H1 (cell line): Measurements from ENCODE around the gene FARS2. TPM values are rescaled to one million over a fixed set of nuclear protein-coding genes. Genes with fewer than 3 reads are reported as not detected.

Experiments used
- CTCF ChIA-PET: fragments of 300-600 bp; sonication (Branson Sonifier 250); formaldehyde crosslinking; loops from one replicate; lab custom pipeline; 2021; ENCODE audit not compliant: partially characterized antibody; lab: Charles Lee
- POLR2A ChIA-PET: fragments of 300-600 bp; sonication (Branson Sonifier 250); formaldehyde crosslinking; loops from one replicate; lab custom pipeline; 2021; ENCODE audit warnings: inconsistent platforms; ENCODE audit not compliant: partially characterized antibody; lab: Charles Lee
- DNase-seq, 2 experiments: peaks; one replicate each; pipeline versions ENCODE4 v3.0.0 to v3.0.0-alpha.2; 2010 to 2022; ENCODE audit warnings: low spot score in 2 of 2, low read depth in 1 of 2, mixed read lengths in 1 of 2
- FAIRE-seq: peaks from 2 replicates; lab custom pipeline; 2011; peaks lifted over from hg19 to GRCh38; lab: Jason Lieb, UNC
- H2AFZ ChIP-seq: 2 replicates; pipeline ENCODE4 v1.8.1; 2012; ENCODE audit warnings: low read length, inconsistent platforms
- H2AK5ac ChIP-seq: 2 replicates; pipeline ENCODE4 v1.6.1; 2013; ENCODE audit warnings: low read depth, low read length
- H2BK120ac ChIP-seq: replicated peaks from 2 replicates; pipeline ENCODE3; 2013; ENCODE audit warnings: low read depth, low read length, inconsistent platforms
- H2BK12ac ChIP-seq: 2 replicates; pipeline ENCODE4 v1.6.1; 2013; ENCODE audit warnings: low read depth, low read length
- H2BK15ac ChIP-seq: 2 replicates; pipeline ENCODE4 v1.6.1; 2013; ENCODE audit warnings: low read length
- H2BK20ac ChIP-seq: 2 replicates; pipeline ENCODE4 v1.6.1; 2013; ENCODE audit warnings: low read length
- H2BK5ac ChIP-seq: 2 replicates; pipeline ENCODE4 v1.6.1; 2013; ENCODE audit warnings: low read depth, low read length
- H3K14ac ChIP-seq: 2 replicates; pipeline ENCODE4 v1.6.1; 2013; ENCODE audit warnings: inconsistent platforms; ENCODE audit not compliant: insufficient read length
- H3K18ac ChIP-seq: 2 replicates; pipeline ENCODE4 v1.6.1; 2013; ENCODE audit warnings: low read length; ENCODE audit errors: extremely low read depth
- H3K23ac ChIP-seq: 2 replicates; pipeline ENCODE4 v1.6.1; 2013; ENCODE audit warnings: inconsistent platforms; ENCODE audit not compliant: insufficient read length
- H3K23me2 ChIP-seq: 2 replicates; pipeline ENCODE4 v1.6.1; 2013; ENCODE audit warnings: low read depth, low read length
- H3K27ac ChIP-seq: 2 replicates; pipeline ENCODE4 v1.6.1; 2011; ENCODE audit warnings: low read depth, low read length, inconsistent platforms
- H3K27me3 ChIP-seq, 4 experiments: replicated peaks in 1 of 4; 1 replicate in 1 of 4; 2 replicates in 3 of 4; pipeline versions ENCODE4 v1.6.1 to v1.8.1; 2011 to 2013; ENCODE audit warnings: low read length in 3 of 4, mild to moderate bottlenecking in 3 of 4, inconsistent platforms in 2 of 4, mixed read lengths in 2 of 4, moderate library complexity in 1 of 4; ENCODE audit not compliant: control insufficient read depth in 3 of 4, insufficient read depth in 3 of 4; ENCODE audit errors: extremely low read depth in 1 of 4
- H3K36me3 ChIP-seq, 4 experiments: 2 replicates each; pipeline versions ENCODE4 v1.6.1 to v1.8.1; 2011 to 2013; ENCODE audit warnings: mild to moderate bottlenecking in 4 of 4, low read length in 3 of 4, moderate library complexity in 2 of 4, control low read depth in 1 of 4, inconsistent platforms in 1 of 4; ENCODE audit not compliant: insufficient read depth in 4 of 4, control insufficient read depth in 2 of 4
- H3K4ac ChIP-seq: replicated peaks from 2 replicates; pipeline ENCODE3; 2013; ENCODE audit warnings: low read length, low read depth, mixed read lengths, inconsistent platforms; ENCODE audit not compliant: insufficient read length
- H3K4me1 ChIP-seq, 4 experiments: replicated peaks in 1 of 4; 1 replicate in 1 of 4; 2 replicates in 3 of 4; pipeline versions ENCODE4 v1.6.1 to v1.8.1; 2011 to 2013; ENCODE audit warnings: low read length in 3 of 4, inconsistent platforms in 2 of 4, mixed read lengths in 1 of 4; ENCODE audit not compliant: insufficient read depth in 4 of 4, control insufficient read depth in 3 of 4
- H3K4me2 ChIP-seq, 2 experiments: 2 replicates each; pipeline versions ENCODE4 v1.6.1 to v1.8.1; 2011 to 2013; ENCODE audit warnings: low read depth in 2 of 2, low read length in 2 of 2, control low read depth in 1 of 2, inconsistent platforms in 1 of 2, mild to moderate bottlenecking in 1 of 2; ENCODE audit not compliant: insufficient read depth in 1 of 2
- H3K4me3 ChIP-seq, 4 experiments: fragments of 200-600, 300-600 bp in 1 of 4; sonication (generic), shearing (Covaris generic), sonication (Bioruptor Twin) in 1 of 4; 2 replicates each; pipeline versions ENCODE4 v1.5.1 to v1.8.1; 2011 to 2016; ENCODE audit warnings: low read length in 4 of 4, low read depth in 3 of 4, control low read depth in 2 of 4, inconsistent platforms in 2 of 4, mild to moderate bottlenecking in 2 of 4, mixed read lengths in 1 of 4, moderate library complexity in 1 of 4; ENCODE audit not compliant: insufficient read depth in 2 of 4; ENCODE audit errors: extremely low read depth in 1 of 4
- H3K56ac ChIP-seq: replicated peaks from 2 replicates; pipeline ENCODE3; 2013; ENCODE audit warnings: low read depth, mild to moderate bottlenecking, mixed read lengths, low read length, inconsistent platforms; ENCODE audit not compliant: insufficient read length
- H3K79me1 ChIP-seq: 2 replicates; pipeline ENCODE4 v1.6.1; 2013; ENCODE audit warnings: low read depth, low read length, control low read depth
- H3K79me2 ChIP-seq, 2 experiments: 2 replicates each; pipeline versions ENCODE4 v1.6.1 to v1.8.1; 2012 to 2013; ENCODE audit warnings: low read length in 2 of 2, mild to moderate bottlenecking in 2 of 2, inconsistent platforms in 1 of 2; ENCODE audit not compliant: insufficient read depth in 2 of 2, control insufficient read depth in 1 of 2
- H3K9ac ChIP-seq, 4 experiments: replicated peaks in 1 of 4; 1 replicate in 1 of 4; 2 replicates in 3 of 4; pipeline versions ENCODE4 v1.6.1 to v1.8.1; 2011 to 2013; ENCODE audit warnings: low read depth in 3 of 4, low read length in 3 of 4, control low read depth in 2 of 4, mild to moderate bottlenecking in 2 of 4, moderate library complexity in 2 of 4, inconsistent platforms in 1 of 4; ENCODE audit errors: extremely low read depth in 1 of 4
- H3K9me3 ChIP-seq, 2 experiments: 2 replicates each; pipeline versions ENCODE4 v1.6.1 to v1.8.1; 2012 to 2013; ENCODE audit warnings: mild to moderate bottlenecking in 2 of 2, moderate library complexity in 2 of 2, control low read depth in 1 of 2, inconsistent platforms in 1 of 2, low read depth in 1 of 2, low read length in 1 of 2, mixed read lengths in 1 of 2; ENCODE audit not compliant: insufficient read depth in 2 of 2
- H4K20me1 ChIP-seq, 2 experiments: replicated peaks in 1 of 2; 2 replicates each; pipeline versions ENCODE3 to v1.8.1; 2011 to 2013; ENCODE audit warnings: inconsistent platforms in 2 of 2, low read length in 2 of 2, mild to moderate bottlenecking in 1 of 2; ENCODE audit not compliant: insufficient read depth in 2 of 2, control insufficient read depth in 1 of 2
- H4K5ac ChIP-seq: 2 replicates; pipeline ENCODE4 v1.6.1; 2013; ENCODE audit warnings: low read length, low read depth, mixed read lengths, inconsistent platforms; ENCODE audit not compliant: insufficient read length
- H4K8ac ChIP-seq: 2 replicates; pipeline ENCODE4 v1.8.0; 2013; ENCODE audit warnings: mild to moderate bottlenecking, moderate library complexity, low read length, inconsistent platforms; ENCODE audit not compliant: insufficient read depth; ENCODE audit errors: extremely low read depth
- H4K91ac ChIP-seq: replicated peaks from 2 replicates; pipeline ENCODE3; 2013; ENCODE audit warnings: low read length, mixed read lengths, inconsistent platforms; ENCODE audit not compliant: insufficient read length
- BRCA1 ChIP-seq: IDR thresholded peaks from 2 replicates; pipeline ENCODE4 v1.6.1; 2012; ENCODE audit warnings: low read depth, low read length, improper control_type of control experiment
- CBX8 ChIP-seq: fragments of 300-800, 300-1000 bp; sonication (generic); IDR thresholded peaks from 2 replicates; pipeline ENCODE4 v1.7.1; 2016; ENCODE audit warnings: low read depth, low read length, borderline replicate concordance
- CTCF ChIP-seq, 3 experiments: IDR thresholded peaks; 1 replicate in 2 of 3; 2 replicates in 1 of 3; pipeline versions ENCODE4 v1.5.1 to v1.6.1; 2011; ENCODE audit warnings: low read length in 3 of 3, mild to moderate bottlenecking in 3 of 3, inconsistent platforms in 2 of 3, low read depth in 1 of 3, moderate library complexity in 1 of 3; ENCODE audit not compliant: insufficient read depth in 1 of 3; ENCODE audit errors: control extremely low read depth in 1 of 3
- EZH2 ChIP-seq: fragments of 200-600 bp; sonication (generic); IDR thresholded peaks from 2 replicates; pipeline ENCODE4 v1.7.1; 2012; ENCODE audit warnings: low read depth, mild to moderate bottlenecking, moderate library complexity, low read length, inconsistent platforms; ENCODE audit not compliant: severe bottlenecking
- GTF2F1 ChIP-seq: IDR thresholded peaks from 2 replicates; pipeline ENCODE4 v1.6.1; 2012; ENCODE audit warnings: low read depth, low read length, improper control_type of control experiment, borderline replicate concordance
- HDAC2 ChIP-seq, 2 experiments: fragments of 300-600 bp in 1 of 2; sonication (generic) in 1 of 2; IDR thresholded peaks; 2 replicates each; pipeline ENCODE4 v1.6.1; 2011 to 2012; ENCODE audit warnings: low read depth in 2 of 2, low read length in 2 of 2, mild to moderate bottlenecking in 2 of 2, moderate library complexity in 2 of 2, borderline replicate concordance in 1 of 2, inconsistent platforms in 1 of 2
- KDM5A ChIP-seq: fragments of 200-600 bp; IDR thresholded peaks from 2 replicates; pipeline ENCODE4 v1.7.1; 2012; ENCODE audit warnings: mild to moderate bottlenecking, low read length, inconsistent platforms, mixed read lengths
- POLR2A ChIP-seq, 2 experiments: IDR thresholded peaks; 1 replicate in 1 of 2; 2 replicates in 1 of 2; pipeline ENCODE4 v1.6.1; 2011; ENCODE audit warnings: low read depth in 2 of 2, low read length in 2 of 2, mild to moderate bottlenecking in 2 of 2; ENCODE audit errors: control extremely low read depth in 1 of 2
- SIRT6 ChIP-seq: IDR thresholded peaks from one replicate; pipeline ENCODE4 v1.7.1; 2012; ENCODE audit warnings: low read length, inconsistent platforms
- SP1 ChIP-seq: IDR thresholded peaks from 2 replicates; pipeline ENCODE4 v1.6.1; 2011; ENCODE audit warnings: low read depth, low read length
- SUZ12 ChIP-seq: fragments of 200-600 bp; sonication (generic); IDR thresholded peaks from 2 replicates; pipeline ENCODE4 v1.6.1; 2012; ENCODE audit warnings: mild to moderate bottlenecking, inconsistent platforms, low read length, moderate library complexity, mixed read lengths
- TAF1 ChIP-seq: IDR thresholded peaks from 2 replicates; pipeline ENCODE4 v1.6.1; 2011; ENCODE audit warnings: mild to moderate bottlenecking, low read depth, low read length
- WGBS, 2 experiments: shearing (Covaris generic) in 1 of 2; methylation state at CpG; one replicate each; pipeline versions ENCODE4 v1.1.6 to v1.1.7; 2013 to 2015; ENCODE audit warnings: low lambda C conversion rate in 2 of 2, mixed read lengths in 2 of 2, inconsistent platforms in 1 of 2, low coverage in 1 of 2, missing lambda C conversion rate in 1 of 2; ENCODE audit not compliant: insufficient replicate concordance in 2 of 2, insufficient coverage in 1 of 2, insufficient read length in 1 of 2; ENCODE audit errors: extremely low coverage in 1 of 2, missing lambda C conversion rate in 1 of 2; 5-methylcytosine and 5-hydroxymethylcytosine counted together
- polyA plus RNA-seq, 7 experiments: library from polyadenylated mRNA; depleted of rRNA in 3 of 7; stranded (reverse) in 5 of 7; unstranded in 2 of 7; fragments of >200 nt in 5 of 7; fragments of 200-250 nt in 2 of 7; gene quantifications; 1 replicate in 5 of 7; 2 replicates in 1 of 7; 4 replicates in 1 of 7; pipeline versions ENCODE4 v1.2.1 to v1.2.3, GENCODE V29; 2011 to 2013; ENCODE audit warnings: missing spikeins in 2 of 7, mixed read lengths in 2 of 7
- total RNA-seq: library from RNA; stranded (reverse); fragmentation: NEBNext Ultra II Directional; extraction: Animal tissue kit (Norgen Biotek cat#: 25700); gene quantifications from 2 replicates; pipeline ENCODE4 v1.2.1, GENCODE V29; 2021

FARS2 gene
- total and polyA plus RNA-seq, 2 of the 8 experiments (the other 6 are each of a cell fraction or from before 2014, with no cell fraction given), result 11.7 to 14.4 TPM

DNA sequence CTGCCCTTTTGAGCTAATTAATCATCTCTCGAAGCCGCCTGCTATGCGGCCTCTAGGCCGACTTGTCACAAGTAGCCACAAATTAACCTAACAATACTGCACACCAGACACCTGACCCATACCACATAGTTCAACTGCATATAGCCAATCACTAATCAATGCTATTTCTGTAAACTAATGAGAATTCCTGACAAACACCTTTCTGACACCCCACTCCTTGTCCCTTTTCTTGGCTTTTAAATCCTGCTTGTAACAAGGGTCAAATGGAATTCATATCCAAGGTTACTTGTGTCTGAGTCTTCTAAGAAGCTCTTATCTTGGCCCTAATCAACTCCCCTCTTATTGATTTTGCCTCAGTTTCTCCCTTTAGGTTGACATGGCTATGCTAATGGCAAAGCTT, 379.3 kb downstream of the FARS2 start:
- Histone ChIP-seq H2BK120ac (no peak overlapping the region), H2BK12ac (no peak overlapping the region), H2BK15ac (no peak overlapping the region), H2AFZ (no peak overlapping the region), H3K36me3 (no peaks in the 10 kb centered on the region; a peak in 1 of 8 replicates), H2BK5ac (no peak overlapping the region), H4K20me1 (no peaks in the 10 kb centered on the region), H3K79me1 (no peaks in the 10 kb centered on the region), H3K18ac (no peak overlapping the region), H3K27ac (no peak overlapping the region), H2BK20ac (no peak overlapping the region), H3K9me3 (peaks cover 12% of the 10 kb centered on the region in 2 experiments), H3K4me1 (peaks cover 0 to 6% (median 0%) of the 10 kb centered on the region in 4 experiments; a peak in 2 of 7 replicates), H3K4me3 (no peak overlapping the region), H3K27me3 (no peaks in the 10 kb centered on the region), H3K14ac (no peak overlapping the region), H3K4ac (no peak overlapping the region), H3K79me2 (no peaks in the 10 kb centered on the region), H3K4me2 (no peak overlapping the region), H4K8ac (no peak overlapping the region), H4K91ac (no peak overlapping the region), H2AK5ac (no peak overlapping the region), H3K9ac (no peak overlapping the region), H3K23me2 (no peaks in the 10 kb centered on the region), H4K5ac (no peak overlapping the region), H3K56ac (no peak overlapping the region), H3K23ac (no peak overlapping the region)
- FAIRE-seq (no peak), DNase-seq (no peak)
- POLR2A ChIA-PET, result no interaction called here
- CTCF ChIA-PET, result interaction anchor here (1.2 kb wide), 1 partner anchor 12 kb away, joined by 4 read pairs; no protein-coding TSS in a partner anchor
- WGBS, 2 experiments, result 100% methylated on average over 4 of the region's 4 CpGs; no CpG with 5 or more reads in 1 of the 2 experiments
- TF ChIP-seq EZH2 (no peak), CTCF (IDR thresholded peaks at IDR 0.05; ENCODE audit: control extremely low read depth in 1 of 3, insufficient read depth in 1 of 3, low read depth in 1 of 3, low read length in 3 of 3) (no peak), SIRT6 (no peak), SUZ12 (no peak), CBX8 (no peak), KDM5A (no peak), POLR2A (IDR thresholded peaks at IDR 0.05; ENCODE audit: control extremely low read depth in 1 of 2, low read depth in 2 of 2, low read length in 2 of 2) (no peak), GTF2F1 (no peak), HDAC2 (IDR thresholded peaks at IDR 0.05; ENCODE audit: borderline replicate concordance in 1 of 2, low read depth in 2 of 2, low read length in 2 of 2) (no peak), SP1 (no peak), TAF1 (no peak), BRCA1 (no peak)
